HG03135 (cell line): ENCODE measurements around the gene MRGPRD.

Experiments
- ATAC-seq: cut with Tn5 transposase; IDR thresholded peaks from one replicate; pipeline ENCODE4 v1.9.1; 2021; ENCODE audit warnings: mild to moderate bottlenecking, moderate library complexity; ENCODE audit not compliant: unreplicated experiment

The MRGPRD gene

GRCh38 chr11:68980776-68981065 lies at the start of gene MRGPRD:
Gene MRGPRD (minus strand): TSS chr11:68980986. CDS start chr11:68980986, 0 bp downstream.
- no peak for ATAC-seq

- ATAC-seq: no peak
Measured at GRCh38 chr11:69030301-69030700, 49.5 kb upstream of the MRGPRD start.

- no peak for ATAC-seq
Measured at GRCh38 chr11:69027704-69028372, 47.1 kb upstream of the MRGPRD start.

GRCh38 chr11:69024509-69024908 lies 43.7 kb upstream of the MRGPRD start:
- ATAC-seq: no peak

GRCh38 chr11:69022260-69022659 lies 41.5 kb upstream of the MRGPRD start:
- no peak for ATAC-seq

- no peak for ATAC-seq
Measured at GRCh38 chr11:69018924-69019323, 38.1 kb upstream of the MRGPRD start.

GRCh38 chr11:69017951-69018350 lies 37.2 kb upstream of the MRGPRD start:
- ATAC-seq: no peak

- ATAC-seq: no peak
Measured at GRCh38 chr11:69014898-69015549, 34.2 kb upstream of the MRGPRD start.

- no peak for ATAC-seq
Measured at GRCh38 chr11:69014084-69014851, 33.5 kb upstream of the MRGPRD start.

- ATAC-seq: no peak
Measured at GRCh38 chr11:69013009-69013951, 32.5 kb upstream of the MRGPRD start, which contains the start of gene MRGPRF. Gene MRGPRF (minus strand): TSS chr11:69013246. CDS start chr11:69009901, 3,345 bp downstream.

- ATAC-seq: no peak
Measured at GRCh38 chr11:69012092-69013008, 31.6 kb upstream of the MRGPRD start.

GRCh38 chr11:69011624-69012091 lies 30.9 kb upstream of the MRGPRD start:
- ATAC-seq: no peak

GRCh38 chr11:69010964-69011623 lies 30.3 kb upstream of the MRGPRD start:
- ATAC-seq: no peak

GRCh38 chr11:69010361-69010891 lies 29.6 kb upstream of the MRGPRD start:
- ATAC-seq: no peak

- no peak for ATAC-seq
Measured at GRCh38 chr11:69009441-69010211, 28.8 kb upstream of the MRGPRD start.

- no peak for ATAC-seq
Measured at GRCh38 chr11:69008737-69009440, 28.1 kb upstream of the MRGPRD start.

- ATAC-seq: no peak
Measured at GRCh38 chr11:69007975-69008381, 27.2 kb upstream of the MRGPRD start.
